Measurements from ENCODE around the gene ST6GALNAC3. TPM values are rescaled to one million over a fixed set of nuclear protein-coding genes. Genes with fewer than 3 reads are reported as not detected.

Gene ST6GALNAC3
- total RNA-seq, 6 experiments from 2014 or later, result 1.4 to 3.2 (median 2.6) TPM

DNA sequence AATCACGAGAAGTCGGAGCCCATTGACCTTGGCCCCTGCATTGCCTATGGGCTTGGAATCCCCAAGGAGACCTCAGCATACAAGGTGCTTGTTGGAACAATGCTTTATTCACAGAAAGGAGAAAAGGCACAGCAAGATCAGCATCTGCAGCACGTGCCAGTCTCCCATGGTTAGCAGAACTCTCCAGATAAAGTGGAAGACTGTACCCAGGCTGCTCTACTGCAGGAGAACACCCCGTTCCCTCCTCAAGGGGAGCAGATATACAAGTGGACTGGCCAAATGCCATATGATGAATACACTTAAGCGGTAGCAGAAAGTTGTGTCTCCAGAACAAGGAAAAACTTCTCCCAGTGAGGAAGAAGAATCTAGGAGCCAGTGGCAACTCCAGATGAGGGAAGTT lies 53.5 kb downstream of the ST6GALNAC3 start:
- TF ChIP-seq POLR2A (IDR thresholded peaks at IDR 0.05), result no peak
- TF ChIP-seq, protein P1, sequence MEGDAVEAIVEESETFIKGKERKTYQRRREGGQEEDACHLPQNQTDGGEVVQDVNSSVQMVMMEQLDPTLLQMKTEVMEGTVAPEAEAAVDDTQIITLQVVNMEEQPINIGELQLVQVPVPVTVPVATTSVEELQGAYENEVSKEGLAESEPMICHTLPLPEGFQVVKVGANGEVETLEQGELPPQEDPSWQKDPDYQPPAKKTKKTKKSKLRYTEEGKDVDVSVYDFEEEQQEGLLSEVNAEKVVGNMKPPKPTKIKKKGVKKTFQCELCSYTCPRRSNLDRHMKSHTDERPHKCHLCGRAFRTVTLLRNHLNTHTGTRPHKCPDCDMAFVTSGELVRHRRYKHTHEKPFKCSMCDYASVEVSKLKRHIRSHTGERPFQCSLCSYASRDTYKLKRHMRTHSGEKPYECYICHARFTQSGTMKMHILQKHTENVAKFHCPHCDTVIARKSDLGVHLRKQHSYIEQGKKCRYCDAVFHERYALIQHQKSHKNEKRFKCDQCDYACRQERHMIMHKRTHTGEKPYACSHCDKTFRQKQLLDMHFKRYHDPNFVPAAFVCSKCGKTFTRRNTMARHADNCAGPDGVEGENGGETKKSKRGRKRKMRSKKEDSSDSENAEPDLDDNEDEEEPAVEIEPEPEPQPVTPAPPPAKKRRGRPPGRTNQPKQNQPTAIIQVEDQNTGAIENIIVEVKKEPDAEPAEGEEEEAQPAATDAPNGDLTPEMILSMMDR (IDR thresholded peaks at IDR 0.05), result no peak
- Histone ChIP-seq H3K36me3 (no peaks in the 10 kb centered on the region), H3K27ac (no peak overlapping the region), H3K4me3 (no peak overlapping the region), H3K4me1 (no peaks in the 10 kb centered on the region), H3K9me3 (no peaks in the 10 kb centered on the region), H3K27me3 (no peaks in the 10 kb centered on the region)
- 60% methylated on average over 4 of the region's 5 CpGs for WGBS (ENCODE audit: insufficient coverage, low coverage, low lambda C conversion rate, missing lambda C conversion rate)
- intact Hi-C loops (cut with DNase I), result no loop called here
- ATAC-seq (no peak), DNase-seq (no peak)

DNA sequence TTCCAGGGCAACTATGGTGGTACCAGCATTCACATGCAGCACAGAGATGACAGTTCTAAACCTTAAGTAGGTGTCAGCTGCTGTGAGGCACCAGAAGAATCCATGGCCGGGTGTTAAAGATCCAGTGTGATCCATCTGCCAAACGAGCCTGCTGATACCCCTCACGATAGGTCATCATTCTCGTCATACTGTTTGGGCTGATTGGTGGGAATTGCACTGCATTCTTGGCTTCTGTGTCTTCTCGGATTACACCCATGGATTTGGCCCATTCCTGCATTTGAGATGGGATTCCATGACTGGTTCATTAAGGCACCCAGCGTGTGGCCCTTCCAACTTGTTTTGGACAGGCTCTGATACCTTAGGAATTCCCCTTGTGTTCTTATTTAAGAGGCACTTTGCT lies 55.2 kb downstream of the ST6GALNAC3 start:
- TF ChIP-seq POLR2A (IDR thresholded peaks at IDR 0.05), result no peak
- TF ChIP-seq, protein P1 (IDR thresholded peaks at IDR 0.05), result no peak

DNA sequence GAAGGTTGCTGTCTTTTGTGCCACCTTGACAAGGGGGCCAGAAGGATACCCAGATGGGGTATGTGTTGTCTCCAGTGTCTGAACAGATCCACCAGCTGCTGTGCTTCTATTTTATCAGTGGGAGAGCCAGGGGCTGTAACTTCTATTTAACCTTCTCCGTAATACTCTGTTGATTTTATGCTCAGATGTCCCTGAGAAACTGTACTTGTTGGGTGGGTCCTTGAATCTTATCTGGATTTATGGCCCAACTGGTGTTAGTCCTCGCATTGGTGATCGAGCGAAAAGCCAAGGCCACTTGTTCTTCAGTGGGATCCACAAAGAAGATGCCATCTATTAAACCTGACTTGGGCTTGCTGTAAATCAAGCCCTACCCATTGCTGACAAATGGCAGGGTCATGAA lies 56.4 kb downstream of the ST6GALNAC3 start:
- WGBS (ENCODE audit: insufficient coverage, low coverage, low lambda C conversion rate, missing lambda C conversion rate), result 33% methylated on average over 1 of the region's 4 CpGs
- ATAC-seq (no peak), DNase-seq (no peak)
- no peak for TF ChIP-seq POLR2A (IDR thresholded peaks at IDR 0.05)
- TF ChIP-seq, protein P1 (IDR thresholded peaks at IDR 0.05), result no peak
- intact Hi-C loops (cut with DNase I), result no loop called here
- Histone ChIP-seq H3K27ac (no peak overlapping the region), H3K9me3 (no peaks in the 10 kb centered on the region), H3K27me3 (no peaks in the 10 kb centered on the region), H3K4me3 (no peak overlapping the region), H3K4me1 (no peaks in the 10 kb centered on the region), H3K36me3 (no peaks in the 10 kb centered on the region)

More for the DNA sequence above, 55.2 kb downstream of the ST6GALNAC3 start:
- Histone ChIP-seq H3K4me1 (no peaks in the 10 kb centered on the region), H3K36me3 (no peaks in the 10 kb centered on the region), H3K4me3 (no peak overlapping the region), H3K27me3 (no peaks in the 10 kb centered on the region), H3K9me3 (no peaks in the 10 kb centered on the region), H3K27ac (no peak overlapping the region)
- ATAC-seq (no peak), DNase-seq (no peak)
- intact Hi-C loops (cut with DNase I), result no loop called here
- WGBS (ENCODE audit: insufficient coverage, low coverage, low lambda C conversion rate, missing lambda C conversion rate), result 57% methylated on average over 4 of the region's 6 CpGs

DNA sequence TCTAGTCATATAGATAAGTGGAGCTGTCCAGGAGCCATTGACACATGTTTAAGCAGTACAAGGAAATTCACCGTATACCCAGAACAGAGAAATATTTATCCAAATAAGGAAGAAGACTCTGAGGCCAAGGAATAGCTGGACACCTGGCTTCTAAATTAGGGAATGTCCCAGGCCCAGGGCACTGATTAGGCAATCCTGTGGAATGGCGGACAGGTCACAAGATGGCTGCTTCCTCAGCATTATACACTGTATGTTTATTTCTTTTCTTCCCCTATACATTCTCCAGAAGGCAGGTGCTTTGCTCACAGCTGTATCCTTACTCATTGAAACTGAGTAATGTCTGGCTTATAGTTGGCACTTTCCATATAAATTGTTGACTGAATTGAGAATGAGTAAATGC lies 59.4 kb downstream of the ST6GALNAC3 start:
- intact Hi-C loops (cut with DNase I), result no loop called here
- no peaks in the 10 kb centered on the region for H3K9me3 ChIP-seq
- H3K27me3 ChIP-seq, result no peaks in the 10 kb centered on the region
- H3K4me3 ChIP-seq, result no peak overlapping the region
- H3K27ac ChIP-seq, result no peak overlapping the region
- no peaks in the 10 kb centered on the region for H3K36me3 ChIP-seq
- no peak for DNase-seq
- no peak for ATAC-seq
- H3K4me1 ChIP-seq, result no peaks in the 10 kb centered on the region
- TF ChIP-seq, protein P1 (IDR thresholded peaks at IDR 0.05), result no peak
- no peak for TF ChIP-seq POLR2A (IDR thresholded peaks at IDR 0.05)
- WGBS (ENCODE audit: insufficient coverage, low coverage, low lambda C conversion rate, missing lambda C conversion rate), result 87% methylated on average over 2 of the region's 2 CpGs

DNA sequence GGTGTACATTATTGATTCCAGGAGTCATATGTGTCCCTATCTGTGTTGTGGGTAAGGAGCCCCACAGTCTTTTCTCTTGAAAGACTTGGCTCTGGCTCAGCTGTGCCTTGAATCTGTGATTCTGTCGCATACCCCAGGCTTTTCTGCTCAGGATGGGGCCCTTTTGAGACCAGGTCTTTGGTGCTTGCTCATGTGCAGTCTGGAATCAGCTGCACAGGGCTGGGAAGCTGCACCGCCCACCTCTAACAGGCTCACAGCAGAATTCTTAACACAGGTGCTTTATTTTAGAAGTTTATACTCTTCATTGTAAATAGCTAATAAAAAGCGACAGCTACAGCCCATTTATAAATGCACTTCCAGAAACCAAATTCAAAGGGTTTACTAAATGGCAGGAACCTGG lies 61.3 kb downstream of the ST6GALNAC3 start:
- DNase-seq (no peak), ATAC-seq (no peak)
- 75% methylated on average over 2 of the region's 3 CpGs for WGBS (ENCODE audit: insufficient coverage, low coverage, low lambda C conversion rate, missing lambda C conversion rate)
- Histone ChIP-seq H3K36me3 (no peaks in the 10 kb centered on the region), H3K27ac (no peak overlapping the region), H3K27me3 (no peaks in the 10 kb centered on the region), H3K4me1 (no peaks in the 10 kb centered on the region), H3K9me3 (no peaks in the 10 kb centered on the region), H3K4me3 (no peak overlapping the region)
- TF ChIP-seq POLR2A (IDR thresholded peaks at IDR 0.05), result no peak
- TF ChIP-seq, protein P1 (IDR thresholded peaks at IDR 0.05), result no peak
- intact Hi-C loops (cut with DNase I), result no loop called here
